K562 (cell line): Measurements from ENCODE around the gene NRXN3. TPM values are rescaled to one million over a fixed set of nuclear protein-coding genes. Genes with fewer than 3 reads are reported as not detected.

Experiments used
- ATAC-seq: fragments of 200-7000 bp; cut with Tn5 transposase; 3 replicates; pipeline ENCODE4 v1.9.1; 2020; ENCODE audit warnings: moderate library complexity
- BruUV-seq: library from RNA; stranded (reverse); fragments of 400-500 nt; replicated peaks from 2 replicates; lab custom pipeline; 2021; lab: Mats Ljungman, UMichigan
- CTCF ChIA-PET: fragments of 300-600 bp; formaldehyde crosslinking; extraction: SDS; loops from one replicate; lab custom pipeline; 2021; ENCODE audit warnings: low intra/inter-chr PET ratio; lab: Yijun Ruan, JAX
- POLR2A ChIA-PET: fragments of 300-600, 350-650 bp; sonication (Branson Sonifier 250); formaldehyde crosslinking; extraction: SDS; loops from one replicate; lab custom pipeline; 2021; ENCODE audit warnings: antibody characterized with exemption, inconsistent platforms; lab: Yijun Ruan, JAX
- DNase-seq, 4 experiments: peaks; one replicate each; pipeline versions ENCODE4 v3.0.0 to v3.0.0-alpha.2; 2011 to 2018; ENCODE audit warnings: low spot score in 3 of 4, mixed read lengths in 3 of 4; ENCODE audit errors: extremely low read depth in 1 of 4
- FAIRE-seq: peaks from 2 replicates; lab custom pipeline; 2011; peaks lifted over from hg19 to GRCh38; lab: Jason Lieb, UNC
- H2AFZ ChIP-seq: 2 replicates; pipeline ENCODE4 v1.6.0; 2011; ENCODE audit warnings: low read depth, low read length, control low read depth, inconsistent platforms
- H3K27ac ChIP-seq: fragments of 200-600 bp; 3 replicates; pipeline ENCODE4 v1.8.0; 2011; ENCODE audit warnings: low read depth, mild to moderate bottlenecking, control low read depth, inconsistent platforms, low read length, moderate library complexity, mixed read lengths; ENCODE audit errors: extremely low read depth
- H3K27me3 ChIP-seq, 2 experiments: fragments of 300-600 bp in 1 of 2; 2 replicates in 1 of 2; 3 replicates in 1 of 2; pipeline versions ENCODE4 v1.6.0 to v1.8.0; 2011; ENCODE audit warnings: inconsistent platforms in 2 of 2, low read length in 2 of 2, mild to moderate bottlenecking in 1 of 2, mixed read lengths in 1 of 2, moderate library complexity in 1 of 2; ENCODE audit not compliant: control insufficient read depth in 2 of 2, insufficient read depth in 2 of 2
- H3K36me3 ChIP-seq: fragments of 300-600 bp; 3 replicates; pipeline ENCODE4 v1.8.0; 2011; ENCODE audit warnings: mild to moderate bottlenecking, low read length, inconsistent platforms; ENCODE audit not compliant: control insufficient read depth, insufficient read depth
- H3K4me1 ChIP-seq, 2 experiments: fragments of 200-600 bp in 1 of 2; replicated peaks in 1 of 2; 2 replicates in 1 of 2; 3 replicates in 1 of 2; pipeline versions ENCODE4 v1.5.1 to v1.8.0; 2011; ENCODE audit warnings: inconsistent platforms in 2 of 2, low read length in 2 of 2, mild to moderate bottlenecking in 1 of 2, mixed read lengths in 1 of 2, moderate library complexity in 1 of 2; ENCODE audit not compliant: control insufficient read depth in 2 of 2, insufficient read depth in 2 of 2
- H3K4me2 ChIP-seq: 2 replicates; pipeline ENCODE4 v1.6.1; 2011; ENCODE audit warnings: low read length, control low read depth, inconsistent platforms, mixed read lengths; ENCODE audit not compliant: insufficient read depth
- H3K4me3 ChIP-seq: fragments of 200-600 bp; sonication (generic), shearing (Covaris generic); 2 replicates; pipeline ENCODE4 v1.5.1; 2016; ENCODE audit warnings: control low read depth, inconsistent platforms
- H3K79me2 ChIP-seq: fragments of 200-600 bp; 3 replicates; pipeline ENCODE4 v1.8.0; 2011; ENCODE audit warnings: low read length, inconsistent platforms; ENCODE audit not compliant: control insufficient read depth, insufficient read depth
- H3K9ac ChIP-seq, 2 experiments: 2 replicates each; pipeline versions ENCODE4 v1.6.0 to v1.6.1; 2011; ENCODE audit warnings: low read depth in 2 of 2, low read length in 2 of 2, control low read depth in 1 of 2, inconsistent platforms in 1 of 2, mild to moderate bottlenecking in 1 of 2, mixed read lengths in 1 of 2; ENCODE audit not compliant: insufficient read depth in 1 of 2
- H3K9me1 ChIP-seq: one replicate; pipeline ENCODE4 v1.6.0; 2011; ENCODE audit warnings: inconsistent platforms, mild to moderate bottlenecking, low read length, moderate library complexity; ENCODE audit not compliant: control insufficient read depth, insufficient read depth
- H3K9me3 ChIP-seq: replicated peaks from 2 replicates; pipeline ENCODE4 v1.5.1; 2011; ENCODE audit warnings: low read depth, low read length, inconsistent platforms; ENCODE audit not compliant: control insufficient read depth, insufficient read depth
- H4K20me1 ChIP-seq: replicated peaks from 2 replicates; pipeline ENCODE4 v1.6.1; 2011; ENCODE audit warnings: low read length, inconsistent platforms, mixed read lengths; ENCODE audit not compliant: control insufficient read depth, insufficient read depth
- ESRRA ChIP-seq: fragments of 450-650 bp; IDR thresholded peaks from 2 replicates; pipeline ENCODE4 v1.6.1; 2014; ENCODE audit warnings: low read depth, mild to moderate bottlenecking, moderate library complexity, borderline replicate concordance
- EWSR1 ChIP-seq: fragments of 450-650 bp; IDR thresholded peaks from 2 replicates; pipeline ENCODE4 v1.6.1; 2018; ENCODE audit warnings: borderline replicate concordance, mild to moderate bottlenecking, low read depth, moderate library complexity; ENCODE audit not compliant: partially characterized antibody
- OTX1 ChIP-seq: fragments of 450-650 bp; formaldehyde crosslinking; IDR thresholded peaks from 2 replicates; pipeline ENCODE4 v1.4.0; 2022; ENCODE audit warnings: mild to moderate bottlenecking
- POLR2AphosphoS2 ChIP-seq: IDR thresholded peaks from 2 replicates; pipeline ENCODE4 v1.6.1; 2012; ENCODE audit warnings: low read length, improper control_type of control experiment
- POLR2H ChIP-seq: IDR thresholded peaks from 2 replicates; pipeline ENCODE4 v1.6.1; 2016; ENCODE audit warnings: missing genetic modification characterization, low read depth, mild to moderate bottlenecking, control low read depth, missing compliant biosample characterization, moderate library complexity
- TBP ChIP-seq: optimal IDR thresholded peaks from 2 replicates; pipeline ENCODE3; 2011; ENCODE audit warnings: low read depth, low read length, improper control_type of control experiment
- ZNF134 ChIP-seq: fragments of 250-450 bp; sonication (Bioruptor Pico); conservative IDR thresholded peaks from 2 replicates; pipeline ENCODE4 v1.4.0; 2020
- ZNF324 ChIP-seq: fragments of 250-450 bp; sonication (Bioruptor Pico); IDR thresholded peaks from 2 replicates; pipeline ENCODE4 v1.4.0; 2020; ENCODE audit warnings: mild to moderate bottlenecking
- ZNF57 ChIP-seq: fragments of 450-650 bp; formaldehyde crosslinking; IDR thresholded peaks from 2 replicates; pipeline ENCODE4 v1.4.0; 2020; ENCODE audit warnings: mild to moderate bottlenecking, moderate library complexity
- ZNF780A ChIP-seq: fragments of 250-450 bp; sonication (Bioruptor Pico); IDR thresholded peaks from 2 replicates; pipeline ENCODE4 v1.5.0; 2021; ENCODE audit warnings: mild to moderate bottlenecking
- WGBS: fragments of 100-300 bp; shearing (Covaris generic); methylation state at CpG from one replicate; pipeline ENCODE4 v1.1.6; 2016; ENCODE audit warnings: low coverage, mixed read lengths; ENCODE audit not compliant: insufficient coverage; ENCODE audit errors: missing lambda C conversion rate; 5-methylcytosine and 5-hydroxymethylcytosine counted together
- in situ Hi-C: fragments of 300-500 bp; cut with MboI; formaldehyde crosslinking; loops from 4 replicates; pipeline ENCODE4 v1.15.0; 2018; ENCODE audit warnings: inconsistent platforms, mixed read lengths
- intact Hi-C: fragments of 100-400 bp; cut with micrococcal nuclease; formaldehyde crosslinking; loops from 2 replicates; pipeline ENCODE4 v1.14.2; 2022
- polyA plus RNA-seq, 8 experiments: library from polyadenylated mRNA; depleted of rRNA in 4 of 8; stranded (reverse) in 5 of 8; unstranded in 3 of 8; fragments of >200 nt; fragmentation: Nextera tagmentation in 2 of 8; fragmentation: Illumina TruSeq in 1 of 8; extraction: Ambion mirVana in 2 of 8; extraction: Trizol in 1 of 8; gene quantifications; 2 replicates each; pipeline versions ENCODE4 v1.2.1 to v1.2.3, GENCODE V29; 2011 to 2014; ENCODE audit warnings: inconsistent platforms in 1 of 8, missing spikeins in 1 of 8
- total RNA-seq, 7 experiments: library from RNA; depleted of rRNA in 6 of 7; stranded (reverse); fragments of >200 nt in 6 of 7; fragmentation: Illumina TruSeq in 2 of 7; extraction: Trizol in 2 of 7; gene quantifications; 2 replicates each; pipeline versions ENCODE4 v1.2.1 to v1.2.3, GENCODE V29; 2011 to 2021; ENCODE audit warnings: low replicate concordance in 1 of 7

The NRXN3 gene
- total and polyA plus RNA-seq, 9 of the 15 experiments (the other 6 are each of a cell fraction or from before 2014, with no cell fraction given) = 0.09 TPM; not detected in 8

DNA sequence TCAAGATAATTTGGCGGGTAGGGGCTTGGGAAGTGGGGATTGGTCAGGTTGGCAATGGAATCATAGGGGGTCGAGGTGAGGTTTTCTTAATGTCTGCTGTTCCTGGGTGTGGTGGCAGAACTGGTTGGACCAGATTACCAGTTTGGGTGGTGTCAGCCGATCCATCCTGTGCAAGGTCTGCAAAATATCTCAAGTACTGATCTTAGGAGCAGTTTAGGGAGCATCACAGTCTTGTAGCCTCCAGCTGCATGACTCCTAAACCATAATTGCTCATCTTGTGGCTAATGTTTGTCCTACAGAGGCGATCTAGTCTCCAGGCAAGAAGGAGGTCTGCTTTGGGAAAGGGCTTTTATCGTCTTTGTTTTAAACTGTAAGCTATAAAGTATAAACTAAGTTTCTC lies 1172.8 kb downstream of the NRXN3 start:
- Histone ChIP-seq H3K36me3 (no peaks in the 10 kb centered on the region), H3K4me1 (no peaks in the 10 kb centered on the region), H3K27ac (no peak overlapping the region), H3K9me3 (no peaks in the 10 kb centered on the region), H3K27me3 (no peaks in the 10 kb centered on the region), H3K79me2 (no peaks in the 10 kb centered on the region), H3K4me3 (no peak overlapping the region), H4K20me1 (no peaks in the 10 kb centered on the region), H3K4me2 (no peak overlapping the region), H2AFZ (no peak overlapping the region), H3K9me1 (no peaks in the 10 kb centered on the region)
- CTCF ChIA-PET = no interaction called here
- no peak for DNase-seq
- POLR2A ChIA-PET = no interaction called here
- intact Hi-C loops = no loop called here
- BruUV-seq = no TSS peak
- 0% methylated on average over 4 of the region's 5 CpGs for WGBS
- no peak for ATAC-seq
- TF ChIP-seq ZNF134 (CRISPR knock-in tag) (no peak), ESRRA (no peak)
- TF ChIP-seq, all 486 proteins: peak for 0
- in situ Hi-C loops = no loop called here
- FAIRE-seq = no peak
- H3K9ac ChIP-seq = no peak overlapping the region

DNA sequence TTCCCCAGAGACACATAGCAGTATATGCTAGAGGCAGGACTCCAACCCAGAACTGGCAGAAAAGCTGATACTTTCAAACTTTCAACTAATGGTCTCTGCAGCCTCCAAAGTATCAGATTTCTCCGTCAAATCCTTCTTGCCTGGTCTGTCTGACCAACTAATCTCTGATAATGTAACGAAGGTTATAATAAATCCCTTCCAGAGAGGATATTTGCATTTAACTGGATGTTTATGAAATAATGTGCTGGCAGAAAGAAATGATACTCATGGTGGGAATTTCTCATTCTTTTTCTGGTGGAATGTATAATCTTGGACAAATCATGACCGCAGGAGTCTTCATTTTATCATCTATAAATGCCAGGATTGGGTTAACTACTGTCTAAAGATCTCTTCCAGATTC lies 1180.8 kb downstream of the NRXN3 start:
- H3K9ac ChIP-seq = no peak overlapping the region
- no peaks in the 10 kb centered on the region for H3K36me3 ChIP-seq
- no peaks in the 10 kb centered on the region for H4K20me1 ChIP-seq
- in situ Hi-C loops (no loop called here), intact Hi-C loops (no loop called here)
- no peak overlapping the region for H2AFZ ChIP-seq
- DNase-seq (no peak), ATAC-seq (no peak), FAIRE-seq (no peak)
- BruUV-seq = no TSS peak
- no peak overlapping the region for H3K4me2 ChIP-seq
- H3K79me2 ChIP-seq = no peaks in the 10 kb centered on the region
- no peaks in the 10 kb centered on the region for H3K9me1 ChIP-seq
- CTCF ChIA-PET = no interaction called here
- TF ChIP-seq ZNF57 (CRISPR knock-in tag) (no peak), POLR2AphosphoS2 (no peak), ZNF324 (CRISPR knock-in tag) (no peak), OTX1 (CRISPR knock-in tag) (no peak), EWSR1 (no peak), TBP (no peak), ZNF780A (no peak), POLR2H (no peak)
- no peaks in the 10 kb centered on the region for H3K9me3 ChIP-seq
- POLR2A ChIA-PET = no interaction called here
- H3K4me1 ChIP-seq = no peaks in the 10 kb centered on the region
- no peaks in the 10 kb centered on the region for H3K27me3 ChIP-seq
- H3K4me3 ChIP-seq = no peak overlapping the region
- no peak overlapping the region for H3K27ac ChIP-seq
- 0% methylated on average over 3 of the region's 3 CpGs for WGBS
